ENCODE measurements around the gene LARGE1. TPM values are rescaled to one million over a fixed set of nuclear protein-coding genes. Genes with fewer than 3 reads are reported as not detected.

The LARGE1 gene
- total and polyA plus RNA-seq, 11 donors: 31.2 to 211 (median 129) TPM

- H3K27ac ChIP-seq: no peak overlapping the region
- TF ChIP-seq CTCF (IDR thresholded peaks at IDR 0.05) (no peak), POLR2A (IDR thresholded peaks at IDR 0.05) (no peak)
- no peak overlapping the region for H3K4me3 ChIP-seq
- H3K27me3 ChIP-seq: no peaks in the 10 kb centered on the region
- no peak for DNase-seq
- intact Hi-C loops (cut with DNase I): loop anchor here in 3 of 10 donors (10.0 kb wide), 2 partner anchors 129 to 271 kb away; partner anchors contain the start of gene LARGE1 (in 2 of the 3)
- WGBS, 4 donors: 86 to 95% (median 89%) methylated on average over 8 of the region's 8 CpGs
- H3K4me1 ChIP-seq: peaks cover 0 to 40% (median 9%) of the 10 kb centered on the region in 12 donors
- peaks cover 0 to 12% (median 0%) of the 10 kb centered on the region in 9 donors for H3K36me3 ChIP-seq
- H3K9me3 ChIP-seq: peaks cover 0 to 24% (median 0%) of the 10 kb centered on the region in 12 donors
- no peak for ATAC-seq
Measured at GRCh38 chr22:33653532-33654063, 266.7 kb downstream of the LARGE1 start.

DNA sequence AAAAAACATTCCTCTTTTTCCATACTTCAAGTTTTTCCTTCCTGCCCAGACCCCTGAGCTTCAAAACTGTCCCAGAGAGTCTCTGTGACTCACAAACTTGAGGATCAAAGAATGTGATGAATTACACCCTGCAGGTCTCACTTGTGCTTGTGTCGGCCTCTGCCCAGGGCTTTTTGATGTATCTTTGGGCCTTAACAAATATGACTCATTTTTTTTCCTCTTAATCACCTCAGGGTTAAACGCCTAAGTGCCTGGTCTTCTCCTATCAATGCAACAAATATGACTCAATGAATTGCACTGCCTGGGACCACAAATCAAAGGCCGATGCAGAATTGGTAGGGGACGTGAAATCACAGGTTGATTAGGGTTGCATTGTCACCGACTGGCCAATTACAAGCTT, 267.7 kb downstream of the LARGE1 start:
- H3K27me3 ChIP-seq: no peaks in the 10 kb centered on the region
- peaks cover 0 to 38% (median 8%) of the 10 kb centered on the region in 12 donors for H3K4me1 ChIP-seq
- H3K27ac ChIP-seq: no peak overlapping the region
- intact Hi-C loops (cut with DNase I): loop anchor here in 3 of 10 donors (10.0 kb wide), 2 partner anchors 128 to 272 kb away; partner anchors contain the start of gene LARGE1 (in 2 of the 3)
- no peak for ATAC-seq
- no peak for DNase-seq
- H3K9me3 ChIP-seq: peaks cover 0 to 22% (median 0%) of the 10 kb centered on the region in 12 donors
- H3K36me3 ChIP-seq: peaks cover 0 to 12% (median 0%) of the 10 kb centered on the region in 9 donors
- 67 to 74% (median 68%) methylated on average over 5 of the region's 5 CpGs for WGBS, 4 donors
- TF ChIP-seq POLR2A (IDR thresholded peaks at IDR 0.05) (no peak), CTCF (IDR thresholded peaks at IDR 0.05) (no peak)
- H3K4me3 ChIP-seq: no peak overlapping the region

DNA sequence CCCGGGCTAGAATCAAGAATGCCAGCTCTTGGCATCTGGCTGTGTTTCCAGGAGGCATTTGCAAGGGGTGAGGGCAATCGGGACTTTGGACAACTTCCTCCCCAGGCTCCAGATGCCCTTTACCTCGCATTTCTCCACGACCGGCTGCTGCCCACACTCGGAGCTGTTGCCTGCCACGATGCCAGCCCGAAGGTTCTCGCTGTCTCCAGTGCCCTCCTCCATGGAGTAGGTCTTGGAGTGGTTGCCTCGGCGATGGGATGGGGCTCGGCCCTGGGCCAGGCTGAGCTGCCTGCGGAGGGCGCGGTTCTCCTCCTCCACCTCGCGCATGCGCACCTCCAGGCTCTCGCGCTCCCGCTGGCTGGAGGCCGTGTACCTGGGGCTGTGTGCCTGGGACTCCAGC, 270.0 kb downstream of the LARGE1 start:
- Histone ChIP-seq H3K27me3 (no peaks in the 10 kb centered on the region), H3K4me3 (no peak overlapping the region), H3K36me3 (peaks cover 0 to 12% (median 0%) of the 10 kb centered on the region in 9 donors), H3K27ac (peak overlapping the region in 1 of 12 donors; percentile 19), H3K4me1 (peaks cover 0 to 26% (median 0%) of the 10 kb centered on the region in 12 donors), H3K9me3 (peaks cover 0 to 29% (median 2%) of the 10 kb centered on the region in 12 donors)
- WGBS, 4 donors: 75 to 82% (median 79%) methylated on average over 21 to 22 of the region's 22 CpGs
- ATAC-seq (peak in 3 of 4 donors; percentile 47 to 63 (median 57)), DNase-seq (peak in 3 of 5 donors; percentile 21 to 60 (median 46))
- intact Hi-C loops (cut with DNase I): loop anchor here in 3 of 10 donors (10.0 kb wide), 2 partner anchors 125 to 275 kb away; partner anchors contain the start of gene LARGE1 (in 2 of the 3)
- no peak for TF ChIP-seq CTCF (IDR thresholded peaks at IDR 0.05)
- TF ChIP-seq POLR2A (IDR thresholded peaks at IDR 0.05): no peak

GRCh38 chr22:33648478-33648877, 271.8 kb downstream of the LARGE1 start:
- H3K9me3 ChIP-seq: peaks cover 0 to 42% (median 2%) of the 10 kb centered on the region in 12 donors
- 43 to 56% (median 53%) methylated on average over 3 of the region's 3 CpGs for WGBS, 4 donors
- no peaks in the 10 kb centered on the region for H3K27me3 ChIP-seq
- DNase-seq: peak in 1 of 5 donors; percentile 37
- H3K4me1 ChIP-seq: peaks cover 0 to 21% (median 0%) of the 10 kb centered on the region in 12 donors
- no peak for TF ChIP-seq POLR2A (IDR thresholded peaks at IDR 0.05)
- no peak for TF ChIP-seq CTCF (IDR thresholded peaks at IDR 0.05)
- no peak overlapping the region for H3K4me3 ChIP-seq
- intact Hi-C loops (cut with DNase I): no loop called here
- peak overlapping the region in 6 of 12 donors; percentile 4 to 34 (median 22) for H3K27ac ChIP-seq
- peak; percentile 44 to 79 (median 70) for ATAC-seq
- H3K36me3 ChIP-seq: peaks cover 0 to 12% (median 0%) of the 10 kb centered on the region in 9 donors
